HK-2 (cell line): ENCODE results near the gene RPS14.
"Not testable (repeated sequence)": the region's sequence is repeated elsewhere in the genome, so short reads cannot be mapped to it uniquely, and the experiment has no call there.

Source experiments
- DNase-seq: peaks from one replicate; pipeline ENCODE4 v3.0.0-alpha.2; 2018; ENCODE audit not compliant: unreplicated experiment

RPS14 gene

GRCh38 chr5:150481708-150481965 is 32.1 kb upstream of the RPS14 start:
- no peak for DNase-seq

GRCh38 chr5:150479416-150479815 is 29.9 kb upstream of the RPS14 start:
- no peak for DNase-seq

- DNase-seq: not testable (repeated sequence)
These were observed 27.0 kb upstream of the RPS14 start for GRCh38 chr5:150476568-150476967.

GRCh38 chr5:150473673-150474358 is 24.3 kb upstream of the RPS14 start:
- DNase-seq: peak; percentile 91

GRCh38 chr5:150469718-150470469 is 20.4 kb upstream of the RPS14 start:
- DNase-seq: peak; percentile 56

- no peak for DNase-seq
These were observed 18.7 kb upstream of the RPS14 start for GRCh38 chr5:150468206-150468605.

GRCh38 chr5:150465927-150466326 is 16.4 kb upstream of the RPS14 start:
- no peak for DNase-seq

GRCh38 chr5:150464554-150465012 is 15.0 kb upstream of the RPS14 start:
- no peak for DNase-seq

GRCh38 chr5:150461231-150461630 is 11.7 kb upstream of the RPS14 start:
- no peak for DNase-seq

GRCh38 chr5:150460781-150461180 is 11.2 kb upstream of the RPS14 start:
- no peak for DNase-seq

- DNase-seq: peak; percentile 90
These were observed 9.4 kb upstream of the RPS14 start for GRCh38 chr5:150458802-150459557.

GRCh38 chr5:150457562-150458240 is 8.2 kb upstream of the RPS14 start:
- no peak for DNase-seq

GRCh38 chr5:150457121-150457520 is 7.6 kb upstream of the RPS14 start:
- DNase-seq: no peak

GRCh38 chr5:150454492-150455229 is 5.1 kb upstream of the RPS14 start:
- DNase-seq: no peak

GRCh38 chr5:150454027-150454426 is 4.5 kb upstream of the RPS14 start:
- DNase-seq: not testable (repeated sequence)

GRCh38 chr5:150452914-150453313 is 3.4 kb upstream of the RPS14 start:
- no peak for DNase-seq

- no peak for DNase-seq
These were observed 2.1 kb upstream of the RPS14 start for GRCh38 chr5:150451594-150451993.

GRCh38 chr5:150448952-150449516 is 505 bp downstream of the RPS14 start:
- no peak for DNase-seq

- no peak for DNase-seq
These were observed 1.2 kb downstream of the RPS14 start for GRCh38 chr5:150448334-150448733.

GRCh38 chr5:150447188-150447587 is 2.4 kb downstream of the RPS14 start:
- DNase-seq: no peak

- DNase-seq: no peak
These were observed 3.0 kb downstream of the RPS14 start for GRCh38 chr5:150446583-150446982.
